Activated T-cell treated with anti-CD3 and anti-CD28 coated beads for 4 hours (primary cell): ENCODE data around the gene HACD2.
"Not testable (repeated sequence)": the region's sequence is repeated elsewhere in the genome, so short reads cannot be mapped to it uniquely, and the experiment has no call there.

Source experiments
- DNase-seq: peaks from one replicate; pipeline ENCODE4 v3.0.0-alpha.2; 2020

The HACD2 gene

DNA sequence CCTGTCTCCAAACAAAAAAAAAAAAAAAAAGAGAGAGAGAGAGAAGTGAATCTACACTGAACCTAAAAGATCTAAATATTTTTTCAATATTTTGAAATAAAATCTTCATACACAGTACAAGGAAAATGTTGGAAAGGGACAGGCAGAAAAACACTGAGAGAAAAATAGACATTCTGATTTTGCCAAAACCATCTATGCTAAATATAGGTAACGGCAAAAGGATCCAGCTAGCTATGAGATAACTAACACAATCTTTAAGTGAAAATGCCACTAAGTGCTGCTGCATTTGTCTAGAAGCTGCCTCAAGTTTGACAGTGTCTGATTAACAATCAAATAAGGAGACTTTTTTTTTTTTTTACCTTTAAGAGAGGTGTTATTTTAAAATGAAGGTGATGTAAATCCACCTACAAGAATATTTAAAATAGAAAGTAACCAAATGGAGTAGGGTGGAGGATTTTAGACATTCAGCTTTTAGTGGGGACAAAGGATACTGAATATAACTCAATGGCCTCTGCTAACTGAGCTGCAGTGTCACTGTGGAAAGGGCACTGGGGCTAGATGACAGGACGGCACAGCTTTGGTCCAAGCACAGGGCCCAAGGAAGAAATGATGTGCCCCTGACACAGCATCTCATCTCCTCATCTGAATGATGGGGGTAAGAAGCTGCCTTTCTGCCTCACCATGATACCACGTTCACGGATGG is 62.4 kb downstream of the HACD2 start:
- no peak for DNase-seq

DNA sequence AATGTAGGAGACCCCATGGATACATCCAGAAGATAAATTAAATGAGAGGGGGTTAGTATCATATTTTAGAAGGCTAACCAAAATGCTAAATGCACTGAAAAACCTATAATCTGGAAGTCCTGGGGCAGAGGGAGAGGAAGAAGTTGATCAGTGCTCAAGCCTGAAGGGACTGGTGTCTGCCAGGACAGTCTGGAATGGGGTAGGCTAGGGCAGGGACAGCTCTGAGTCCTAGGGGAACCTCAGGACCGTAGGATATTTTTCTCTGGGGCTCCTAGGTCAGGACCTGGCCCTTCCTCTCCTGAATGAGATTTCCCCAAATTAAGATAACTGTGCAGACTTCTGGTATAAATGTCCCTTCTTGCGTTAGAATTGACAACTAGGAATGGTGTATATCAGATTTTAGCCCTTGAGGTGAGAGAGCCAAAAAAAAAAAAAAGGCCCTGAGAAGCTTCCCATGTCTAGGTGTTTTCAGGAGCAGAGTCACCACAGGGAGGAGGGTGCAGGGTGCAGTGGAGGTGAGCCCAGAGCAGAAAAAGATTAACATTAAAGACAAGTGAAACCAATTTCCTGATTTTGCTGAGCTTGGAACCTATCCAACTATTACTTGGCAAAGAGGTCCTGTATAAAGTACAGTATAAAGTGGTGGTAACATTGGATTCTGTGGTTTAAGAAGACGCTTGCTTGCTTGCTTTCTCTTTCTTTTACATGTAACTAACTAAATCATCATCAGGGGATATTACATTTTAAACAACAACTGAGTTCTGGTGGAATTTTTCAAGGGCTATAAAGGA is 63.5 kb downstream of the HACD2 start:
- DNase-seq: no peak

DNA sequence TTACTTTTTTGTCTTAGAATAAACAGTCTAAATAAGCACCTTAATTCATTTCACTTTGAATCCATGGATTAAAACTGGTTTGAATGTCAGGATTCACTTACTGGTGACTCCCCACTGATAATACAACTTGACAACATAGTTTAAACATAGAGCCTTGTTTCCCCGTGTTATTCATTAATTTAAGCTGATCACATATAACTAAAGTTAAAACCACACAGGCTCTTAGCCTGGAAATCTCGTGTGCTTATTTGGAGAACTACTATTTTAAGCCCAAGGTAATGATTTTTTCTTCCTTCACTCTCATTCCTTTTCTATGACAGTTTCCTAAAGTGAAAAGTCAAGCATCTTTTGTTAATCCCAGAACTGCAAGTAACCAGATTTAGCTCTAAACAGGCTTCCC is 64.2 kb downstream of the HACD2 start:
- DNase-seq: no peak

DNA sequence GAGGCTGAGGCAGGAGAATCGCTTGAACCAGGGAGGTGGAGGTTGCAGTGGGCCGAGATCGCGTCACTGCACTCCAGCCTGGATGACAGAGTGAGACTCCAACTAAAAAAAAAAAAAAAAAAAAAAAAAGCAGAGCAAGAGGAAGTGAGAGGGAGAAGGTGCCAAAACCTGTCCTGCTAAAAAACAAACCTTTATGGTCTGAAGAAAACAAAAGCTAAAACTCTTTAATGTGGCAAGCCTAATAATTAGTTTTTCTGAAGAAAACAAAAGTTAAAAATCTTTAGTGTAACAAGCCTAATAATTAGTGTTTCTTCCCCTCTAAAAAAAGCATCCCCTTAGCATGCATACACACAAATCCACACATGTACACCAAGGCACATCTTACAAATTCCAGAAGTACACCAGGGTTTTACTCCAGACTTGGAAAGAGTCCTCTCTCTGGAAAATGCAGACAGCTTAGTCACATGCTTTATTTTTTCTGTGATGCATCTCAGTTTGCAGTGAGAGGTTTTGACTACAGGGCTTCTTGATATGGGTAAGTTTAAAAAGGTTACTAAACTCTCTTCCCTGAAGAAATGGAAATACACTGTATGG is 65.9 kb downstream of the HACD2 start:
- DNase-seq: no peak

DNA sequence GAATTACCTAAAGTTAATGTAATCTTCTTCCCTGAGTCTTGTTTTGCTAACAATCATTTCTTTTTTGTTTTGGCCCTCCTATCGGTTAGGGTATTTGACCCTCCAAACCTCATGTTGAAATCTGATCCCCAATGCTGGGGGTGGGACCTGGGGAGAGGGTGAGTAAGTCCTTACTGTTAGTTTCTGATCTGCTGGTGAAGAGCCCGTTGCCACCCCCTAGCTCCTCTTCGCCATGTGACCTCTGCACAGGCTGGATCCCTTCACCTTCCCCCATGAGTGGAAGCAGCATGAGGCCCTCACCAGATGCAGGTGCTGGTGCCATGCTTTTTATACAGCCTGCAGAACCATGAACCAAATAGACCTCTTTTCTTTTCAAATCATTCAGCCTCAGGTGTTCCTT is 73.1 kb downstream of the HACD2 start:
- DNase-seq: no peak

DNA sequence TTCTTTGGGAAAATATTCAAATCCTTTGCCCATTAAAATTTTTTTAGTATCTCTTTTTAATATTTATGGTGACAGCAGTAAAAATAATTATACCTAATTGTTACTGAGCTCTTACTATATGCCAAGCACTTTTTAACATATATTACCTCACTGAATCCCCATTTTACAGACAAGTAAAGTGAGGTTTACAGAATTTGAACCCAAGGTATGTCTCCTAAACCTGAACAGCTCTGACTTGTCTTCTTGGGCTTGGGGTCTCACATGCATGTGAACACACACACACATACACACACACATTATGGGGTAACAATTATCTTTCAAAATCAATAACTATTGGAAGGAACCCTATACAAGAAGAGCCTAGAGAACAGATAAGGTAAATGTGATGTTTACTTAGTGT is 73.8 kb downstream of the HACD2 start:
- no peak for DNase-seq

DNA sequence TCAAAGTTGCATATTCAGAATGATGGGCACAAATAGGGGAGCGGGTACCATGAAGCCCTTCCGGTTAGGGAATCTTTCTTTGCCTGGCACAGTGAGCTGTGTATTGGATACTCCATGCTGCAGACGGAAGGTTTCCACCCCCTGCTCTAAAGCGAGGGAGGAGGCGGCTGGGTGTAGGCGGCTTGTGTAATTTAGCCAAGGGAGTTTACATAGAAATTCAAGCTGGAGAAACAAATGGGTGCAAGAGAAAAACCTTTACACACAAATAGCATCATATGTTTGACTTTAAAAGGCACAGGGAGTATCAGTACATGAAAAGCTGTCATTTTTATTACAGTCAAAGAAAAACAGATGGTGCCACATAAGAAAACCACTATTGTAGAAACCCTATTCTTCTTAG is 76.7 kb downstream of the HACD2 start:
- no peak for DNase-seq

DNA sequence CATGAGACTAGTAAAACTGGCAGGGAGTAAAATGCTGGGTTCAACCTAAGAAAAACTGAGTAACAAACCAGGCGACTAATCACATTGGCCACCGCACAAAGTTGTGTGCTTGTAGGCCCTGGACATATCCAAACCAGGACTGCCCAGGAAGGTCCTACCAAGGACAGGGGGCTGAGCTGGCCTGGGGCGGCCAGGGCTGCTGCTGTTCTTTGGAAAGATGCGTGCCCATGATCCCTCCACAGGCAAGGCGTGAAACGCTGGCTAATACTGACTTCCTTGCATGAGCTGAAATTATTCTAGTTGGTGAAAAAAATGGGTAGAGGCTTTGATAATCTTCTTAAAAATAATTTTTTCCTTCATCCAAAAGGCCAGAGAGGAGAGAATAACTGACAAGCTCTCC is 79.0 kb downstream of the HACD2 start:
- DNase-seq: no peak

DNA sequence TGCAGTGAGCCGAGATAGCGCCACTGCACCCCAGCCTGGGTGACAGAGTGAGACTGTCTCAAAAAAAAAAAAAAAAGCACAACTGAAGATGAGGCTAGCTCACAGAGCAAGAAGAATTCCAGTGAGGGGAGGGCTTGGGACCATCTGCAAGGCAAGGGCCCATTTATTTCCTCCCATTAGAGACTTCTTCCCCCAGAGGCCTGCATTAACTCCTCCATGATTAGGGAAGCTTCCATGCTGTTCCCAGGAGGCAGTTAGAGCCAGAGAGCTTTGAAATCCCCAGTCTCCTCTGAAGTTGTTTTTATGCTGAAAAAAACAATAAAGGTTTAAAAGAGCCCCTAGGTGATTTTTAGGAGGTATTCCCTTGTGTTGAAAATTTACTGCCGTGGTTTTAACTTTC is 81.7 kb downstream of the HACD2 start:
- DNase-seq: no peak

DNA sequence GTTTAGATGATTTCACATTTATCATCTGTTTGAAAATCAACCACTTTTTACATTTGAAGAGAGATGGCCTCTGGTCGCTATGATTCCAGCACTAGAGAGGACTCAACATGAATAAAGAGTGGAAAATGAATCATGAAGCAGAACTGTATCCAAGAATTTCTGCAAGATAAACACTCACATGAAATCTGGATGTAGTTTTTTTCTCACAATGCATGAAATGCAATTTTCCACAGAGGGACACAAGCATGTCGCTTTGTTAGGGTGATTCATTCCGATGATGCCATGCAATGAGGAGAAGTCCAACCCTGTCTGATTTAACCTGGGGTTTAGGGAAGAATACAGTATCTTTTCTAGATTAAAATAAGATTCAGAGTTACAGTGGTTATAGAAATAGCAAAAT is 85.5 kb downstream of the HACD2 start:
- no peak for DNase-seq

DNA sequence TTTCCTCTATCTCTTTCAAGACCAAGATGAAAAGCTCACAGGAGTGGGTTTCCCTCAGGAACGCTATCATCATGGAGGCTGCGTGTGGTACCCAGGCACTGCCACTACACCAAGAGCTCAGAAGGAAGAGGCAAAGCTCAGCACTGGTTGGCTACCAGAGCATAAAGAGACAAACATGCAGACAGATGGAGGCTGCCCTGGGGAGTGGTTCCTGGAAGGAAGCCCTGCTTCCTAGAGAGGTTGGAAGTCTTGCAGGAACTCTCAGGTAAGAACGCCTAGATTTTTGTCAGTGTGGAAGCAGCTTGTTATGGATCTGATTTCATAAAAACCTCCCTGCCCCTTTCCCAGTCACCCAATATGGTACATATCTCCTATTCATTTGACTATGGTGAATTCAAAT is 86.1 kb downstream of the HACD2 start:
- no peak for DNase-seq

DNA sequence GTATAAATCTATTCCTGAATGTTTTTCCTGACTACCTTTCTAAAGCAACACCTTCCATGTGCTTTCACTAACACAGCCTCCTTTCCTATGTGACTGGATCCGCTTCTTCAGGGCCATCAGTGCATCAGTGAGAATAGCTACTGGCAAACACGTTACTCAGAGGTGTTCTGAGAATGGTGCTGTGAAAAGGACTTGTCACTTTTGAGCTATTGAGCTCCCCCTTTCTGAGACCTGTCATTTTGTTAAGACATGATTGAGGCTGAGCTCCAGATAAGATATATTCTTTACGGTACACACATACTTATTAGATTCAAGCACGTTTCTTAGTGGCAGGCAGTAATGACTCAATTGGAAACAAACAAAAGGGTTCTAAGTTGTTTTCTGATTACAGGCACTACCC is 90.9 kb downstream of the HACD2 start:
- DNase-seq: no peak

DNA sequence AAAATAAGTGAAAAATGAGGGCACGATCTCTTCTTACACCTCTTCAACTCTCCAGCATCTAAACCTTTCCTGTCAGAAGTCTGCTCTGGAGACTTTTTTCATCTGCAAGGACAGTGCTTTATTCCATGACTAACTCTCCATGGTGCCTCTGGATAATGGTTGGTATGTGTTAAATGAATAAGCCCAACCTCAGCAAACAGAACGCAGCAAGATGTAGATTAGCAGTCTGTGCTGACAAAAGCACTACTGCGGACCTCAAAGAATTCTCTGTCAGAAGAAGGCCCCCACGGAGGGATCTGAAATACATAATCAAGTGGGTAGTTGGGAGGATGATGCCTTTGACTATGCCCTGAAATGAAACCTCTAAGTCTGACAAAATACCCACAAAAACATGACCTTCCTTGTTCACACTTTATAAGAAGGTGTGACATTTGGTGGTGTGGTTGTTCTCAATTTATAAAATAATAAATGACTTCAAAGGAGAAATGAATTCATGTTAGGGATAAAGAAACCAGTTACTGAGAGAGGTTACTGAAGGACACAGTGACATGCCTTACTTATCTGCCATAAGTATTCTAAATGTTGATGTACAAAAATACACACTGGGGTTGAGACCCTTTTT is 92.8 kb downstream of the HACD2 start:
- no peak for DNase-seq

DNA sequence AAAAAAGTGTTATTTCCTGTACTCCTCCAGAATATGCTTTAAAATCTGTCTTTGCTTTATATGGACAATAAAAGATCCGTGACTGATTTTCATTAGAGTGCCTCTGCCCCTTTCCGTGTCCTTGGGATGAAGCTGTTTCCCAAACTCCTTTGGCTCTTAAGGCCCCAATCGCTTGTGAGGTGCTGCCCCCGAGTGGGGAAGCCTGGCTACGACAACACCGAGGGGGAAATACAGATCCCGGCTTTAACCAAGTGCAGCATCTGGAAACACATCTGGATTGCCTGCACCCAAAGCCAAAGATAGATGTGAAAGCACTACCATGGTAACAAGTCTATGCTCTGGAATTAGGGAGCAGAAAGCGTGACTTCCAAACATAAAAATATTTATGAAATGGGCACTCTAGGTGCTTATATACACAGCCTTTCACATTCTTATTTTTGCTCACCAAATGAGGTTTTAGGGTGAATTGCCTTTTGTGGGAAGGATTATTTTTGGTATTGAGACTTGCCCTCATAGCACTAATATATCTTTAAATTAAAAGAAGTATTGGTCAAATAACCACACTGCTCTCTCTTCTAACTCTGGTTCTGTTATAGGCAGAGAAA is 95.4 kb downstream of the HACD2 start:
- peak; percentile 28 for DNase-seq

DNA sequence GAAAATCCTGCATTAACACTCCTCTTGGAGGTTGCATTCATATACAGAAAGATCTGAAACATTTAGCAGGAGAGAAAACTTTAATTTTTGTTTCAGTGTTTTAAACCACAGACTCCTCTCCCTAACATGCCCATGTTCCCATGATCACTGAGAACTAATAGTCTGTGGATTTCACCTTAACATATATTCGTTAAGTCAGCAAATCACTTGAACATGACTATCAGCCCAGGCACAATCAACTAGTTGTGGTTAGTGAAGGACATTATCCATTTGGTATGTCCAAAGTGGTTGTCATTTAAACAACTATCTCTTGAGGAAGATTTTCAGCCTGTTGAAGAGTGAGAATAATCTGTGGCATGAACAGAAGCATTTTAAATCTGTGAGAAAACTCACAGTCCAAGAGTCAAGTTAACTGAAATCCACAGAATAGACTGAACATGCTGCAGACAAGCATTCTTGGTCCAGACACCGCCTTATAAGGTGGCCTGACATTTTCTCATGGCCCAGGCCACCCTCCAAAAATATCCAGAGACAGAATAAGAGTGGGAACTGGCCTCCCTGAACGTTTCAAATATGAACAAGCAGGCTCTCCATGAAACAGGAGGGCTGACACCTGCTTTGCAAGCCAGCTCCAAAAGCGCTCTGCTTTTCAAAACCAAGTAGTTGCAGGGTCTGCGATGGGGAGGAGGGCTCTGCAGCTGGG is 96.1 kb downstream of the HACD2 start:
- DNase-seq: no peak

DNA sequence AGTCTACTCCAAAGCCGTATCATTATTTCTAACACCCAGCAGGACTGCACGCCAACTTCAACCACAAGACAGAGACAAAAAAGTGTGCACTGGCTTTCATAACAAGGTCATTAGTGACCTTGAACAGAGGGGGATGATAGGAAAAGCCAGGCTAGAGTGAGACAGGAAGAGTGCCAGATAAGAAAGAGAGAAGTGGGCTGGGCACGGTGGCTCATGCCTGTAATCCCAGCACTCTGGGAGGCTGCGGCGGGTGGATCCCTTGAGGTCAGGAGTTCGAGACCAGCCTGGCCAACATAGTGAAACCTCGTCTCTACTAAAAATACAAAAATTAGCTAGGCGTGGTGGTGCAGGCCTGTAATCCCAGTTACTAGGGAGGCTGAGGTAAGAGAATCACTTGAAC is 97.8 kb downstream of the HACD2 start:
- not testable (repeated sequence) for DNase-seq

DNA sequence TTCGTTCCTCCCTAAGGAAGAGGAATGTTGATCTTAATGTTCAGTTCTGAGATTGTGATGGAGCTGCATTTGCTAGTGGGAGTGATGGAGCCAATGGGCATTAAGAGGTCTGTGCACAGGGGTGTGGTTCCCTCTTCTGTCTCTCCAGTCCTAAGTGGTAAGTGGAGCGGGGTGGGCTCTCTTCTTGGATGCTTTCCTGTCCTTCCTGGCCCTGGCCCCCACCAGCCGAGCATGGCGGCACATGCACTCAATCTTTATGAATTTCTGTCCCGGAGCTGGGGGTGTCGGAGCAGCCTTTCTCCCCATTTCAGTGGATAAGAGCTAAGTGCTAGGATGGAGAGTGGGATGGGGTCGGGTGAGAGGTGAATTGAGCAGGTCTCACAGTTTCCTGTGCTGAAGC is 98.4 kb downstream of the HACD2 start:
- DNase-seq: no peak

DNA sequence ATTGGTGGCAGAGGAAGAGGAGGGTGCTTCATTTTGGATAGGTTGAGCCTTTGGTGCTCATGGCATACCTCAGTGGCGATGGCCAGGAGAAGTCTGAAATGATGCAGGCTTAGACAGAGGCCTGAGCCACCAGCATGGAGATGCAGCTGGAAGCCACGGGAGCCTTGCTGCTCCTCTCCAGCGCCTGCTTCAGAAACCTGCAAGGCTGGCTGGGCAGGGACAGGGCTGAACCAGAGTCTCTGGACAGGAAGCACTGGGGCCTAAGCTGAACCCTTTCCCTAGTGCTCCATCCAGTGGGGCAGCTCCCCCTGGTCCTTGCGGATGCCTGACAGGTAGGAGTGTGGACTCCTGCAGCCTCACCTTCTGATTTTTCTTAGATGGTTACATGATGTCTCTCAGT is 99.3 kb downstream of the HACD2 start:
- no peak for DNase-seq

DNA sequence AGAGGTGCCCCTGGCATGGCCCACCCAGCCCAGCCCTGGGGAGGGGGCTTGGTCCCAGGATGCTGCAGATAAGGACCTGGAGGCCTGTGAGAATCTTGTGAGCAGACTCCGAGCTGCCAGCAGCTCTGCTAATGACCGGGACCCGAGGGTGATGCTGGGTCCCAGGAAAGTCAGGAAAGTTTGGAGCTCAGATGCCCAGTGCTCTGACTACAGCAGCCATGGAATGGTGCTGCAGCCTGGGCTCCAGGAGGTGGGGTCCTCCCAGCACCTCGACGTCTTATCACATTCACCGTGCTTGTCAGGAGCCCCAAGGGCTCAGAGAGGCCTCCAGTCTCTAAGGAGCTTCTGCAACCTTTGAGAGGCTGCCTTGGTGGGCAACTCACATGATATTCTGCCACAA is 101.7 kb downstream of the HACD2 start:
- DNase-seq: no peak

DNA sequence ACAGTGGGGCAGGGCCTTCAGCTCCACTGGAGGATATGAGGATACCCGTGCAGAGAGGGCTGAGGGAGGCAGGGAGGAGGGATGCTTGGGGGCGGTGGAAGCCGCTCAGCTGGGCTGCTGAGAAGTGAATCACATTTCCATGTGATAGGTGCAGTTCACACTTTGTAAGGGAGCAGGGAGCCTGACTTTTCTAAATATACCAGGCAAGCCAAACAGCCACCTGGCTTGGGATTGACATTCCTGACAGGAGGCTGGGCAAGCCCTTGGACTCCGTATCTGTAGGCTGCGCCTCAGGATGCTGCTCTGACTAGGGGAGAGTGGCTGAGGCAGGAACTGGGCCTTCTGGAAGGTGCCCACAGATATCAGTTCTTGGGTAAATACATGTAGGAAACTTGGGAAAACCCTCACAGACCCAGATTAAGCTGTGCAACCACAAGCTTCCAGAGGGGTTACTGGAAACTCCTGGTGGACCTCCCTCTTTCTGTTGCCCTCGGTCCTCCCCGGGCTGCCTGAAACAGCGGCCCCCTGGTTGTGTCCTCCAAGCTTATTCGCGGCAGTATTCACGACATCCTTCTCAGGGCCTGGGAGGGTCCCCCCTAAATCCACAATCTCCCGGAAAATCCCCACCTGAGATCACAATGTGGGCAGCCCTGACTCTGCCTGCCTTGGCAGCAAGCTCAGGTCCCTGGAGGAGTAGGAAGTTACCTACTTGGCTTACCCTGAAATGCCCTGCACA is 103.0 kb downstream of the HACD2 start:
- no peak for DNase-seq

DNA sequence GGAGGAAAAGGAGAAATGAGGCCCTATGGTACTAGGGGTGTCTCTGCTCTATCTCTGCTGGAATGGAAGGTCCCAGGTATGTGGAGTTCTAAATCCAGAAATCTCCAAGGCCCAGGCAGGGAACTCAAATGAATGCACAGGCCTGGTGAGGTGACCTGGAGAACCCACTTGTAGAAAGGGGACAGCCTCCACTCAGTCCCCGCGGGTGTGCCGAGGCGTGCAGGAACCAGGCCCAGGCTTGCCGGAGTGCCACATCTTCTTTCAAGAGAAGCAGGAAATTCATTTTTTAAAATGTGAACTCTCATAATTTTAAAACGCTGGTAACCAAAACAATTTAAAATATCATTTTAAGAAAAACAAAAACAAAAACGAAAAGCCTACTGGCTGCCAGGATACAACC is 103.8 kb downstream of the HACD2 start:
- DNase-seq: no peak

DNA sequence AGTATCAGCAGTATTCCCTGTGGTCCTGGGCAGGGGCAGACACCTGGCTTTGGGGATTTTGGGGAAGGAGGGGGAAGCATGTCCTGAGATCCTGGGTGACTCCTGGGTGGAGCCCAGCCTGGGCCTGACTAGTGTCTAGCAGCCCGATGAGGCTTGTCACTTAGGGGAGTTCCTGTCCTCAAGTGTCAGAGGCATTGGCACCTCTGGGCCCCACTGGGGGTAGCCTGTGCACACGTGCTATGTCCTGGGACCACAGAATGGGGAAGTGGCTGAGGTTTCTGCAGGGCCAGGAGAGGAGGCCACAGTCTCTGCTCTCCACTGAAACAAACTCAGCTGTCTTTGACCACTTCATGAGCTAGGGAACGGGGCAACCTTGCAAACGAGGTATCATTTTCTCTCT is 104.4 kb downstream of the HACD2 start:
- DNase-seq: no peak
